ENCODE data around the gene ORAI3.

DNA sequence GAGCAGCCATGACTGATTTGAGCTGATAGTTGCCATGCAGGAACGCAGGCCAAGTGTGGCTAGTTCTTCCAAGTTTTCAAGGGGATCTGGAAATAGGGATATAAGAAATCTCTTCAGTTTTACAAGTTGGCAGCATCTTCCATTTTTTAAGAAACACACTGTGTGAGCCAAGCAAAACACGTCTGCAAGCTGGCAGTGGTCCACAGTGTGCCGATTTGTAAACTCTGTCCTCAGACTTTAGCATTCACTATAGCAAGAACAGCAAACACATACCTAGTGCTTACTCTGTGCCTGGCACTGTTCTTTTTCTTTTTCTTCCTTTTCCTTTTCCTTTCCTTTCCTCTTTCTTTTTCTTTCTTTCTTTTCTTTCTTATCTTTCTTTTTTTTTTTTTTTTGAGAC lies 2.9 kb downstream of the ORAI3 start:
- TF ChIP-seq POLR2A (IDR thresholded peaks at IDR 0.05; ENCODE audit: low read length) (no peak), GATA1 (IDR thresholded peaks at IDR 0.05; ENCODE audit: low read depth, low read length) (no peak)
